ENCODE data around the gene FOXP4. TPM values are rescaled to one million over a fixed set of nuclear protein-coding genes. Genes with fewer than 3 reads are reported as not detected.

The FOXP4 gene
- total RNA-seq, 1 experiment from 2014 or later = 32.3 TPM

- TF ChIP-seq FOSL1 (IDR thresholded peaks at IDR 0.05; ENCODE audit: low read depth) = no peak
- TF ChIP-seq ELF1 (IDR thresholded peaks at IDR 0.05; ENCODE audit: borderline replicate concordance, low read depth) = no peak
- no peak for TF ChIP-seq REST (IDR thresholded peaks at IDR 0.05; ENCODE audit: low read depth)
- TF ChIP-seq CBX3 (IDR thresholded peaks at IDR 0.05; ENCODE audit: low read depth) = no peak
- no peak for TF ChIP-seq EZH2phosphoT487 (IDR thresholded peaks at IDR 0.05; ENCODE audit: borderline replicate concordance)
- TF ChIP-seq JUND (IDR thresholded peaks at IDR 0.05) = no peak
- TF ChIP-seq EGR1 (IDR thresholded peaks at IDR 0.05; ENCODE audit: low read depth) = no peak
Observed at GRCh38 chr6:41570259-41570615, 24.1 kb downstream of the FOXP4 start (continued).

GRCh38 chr6:41571021-41571780 lies 25.0 kb downstream of the FOXP4 start:
- DNase-seq (ENCODE audit: low read depth, low spot score) (no peak), ATAC-seq (no peak)
- Histone ChIP-seq H3K4me1 (ENCODE audit: control insufficient read depth in 1 of 2, insufficient read depth in 2 of 2, low read length in 2 of 2) (peaks cover 0 to 5% of the 10 kb centered on the region in 2 experiments; a peak in 1 of 4 replicates), H3K27ac (ENCODE audit: low read depth, low read length) (no peak overlapping the region), H2AFZ (ENCODE audit: low read depth, low read length, poor library complexity, severe bottlenecking) (no peak overlapping the region), H4K20me1 (ENCODE audit: insufficient read depth) (no peaks in the 10 kb centered on the region), H3K9me2 (ENCODE audit: insufficient read depth) (no peaks in the 10 kb centered on the region), H3K9ac (ENCODE audit: low read length) (no peak overlapping the region), H3K27me3 (ENCODE audit: insufficient read depth, low read length) (no peaks in the 10 kb centered on the region), H3K4me3 (replicated peaks in 1 of 2; ENCODE audit: low read depth in 1 of 2, low read length in 2 of 2) (no peak overlapping the region), H3K79me2 (ENCODE audit: insufficient read depth, low read length) (no peaks in the 10 kb centered on the region; the same call in 1 of the 2 replicates), H3K4me2 (ENCODE audit: low read length) (no peak overlapping the region), H3K9me3 (ENCODE audit: control insufficient read depth in 1 of 2, insufficient read depth in 1 of 2, low read depth in 1 of 2, low read length in 2 of 2) (no peaks in the 10 kb centered on the region), H3K36me3 (ENCODE audit: control insufficient read depth in 1 of 2, insufficient read depth in 2 of 2, low read length in 2 of 2) (peaks cover 16 to 19% of the 10 kb centered on the region in 2 experiments)
- no TSS peak for BruUV-seq (replicated peaks)
- no peak for TF ChIP-seq CBX3 (IDR thresholded peaks at IDR 0.05; ENCODE audit: low read depth)
- no peak for TF ChIP-seq FOSL1 (IDR thresholded peaks at IDR 0.05; ENCODE audit: low read depth)
- no peak for TF ChIP-seq POLR2A (IDR thresholded peaks at IDR 0.05; ENCODE audit: borderline replicate concordance, extremely low read depth, insufficient read depth, insufficient read length)
- TF ChIP-seq POLR2AphosphoS5 (IDR thresholded peaks at IDR 0.05; ENCODE audit: low read depth, low read length) = no peak
- no peak for TF ChIP-seq EZH2 (IDR thresholded peaks at IDR 0.05)
- CTCF ChIA-PET = no interaction called here
- RAD21 ChIA-PET (ENCODE audit: low non-redundant PET in 1 of 2, low total read pairs in 2 of 2, uncharacterized antibody in 2 of 2, unreplicated experiment in 2 of 2) = no interaction called here
- intact Hi-C loops (cut with micrococcal nuclease) = no loop called here
- POLR2A ChIA-PET = no interaction called here

All from HCT116 (cell line).